RWPE2 (cell line): Measurements from ENCODE around the gene DIO1.
A peak's percentile ranks its signal among the peaks of the same experiment; 100 is the strongest.
"Not testable (repeated sequence)": the region's sequence is repeated elsewhere in the genome, so short reads cannot be mapped to it uniquely, and the experiment has no call there.

ENCODE experiments used
- ATAC-seq: fragments of 200-7000 bp; cut with Tn5 transposase; 3 replicates; pipeline ENCODE4 v1.9.1; 2021; ENCODE audit warnings: low read depth
- DNase-seq: peaks from one replicate; pipeline ENCODE4 v3.0.0-alpha.2; 2020; ENCODE audit warnings: low spot score
- H3K27ac ChIP-seq: fragments of 450-650 bp; 2 replicates; pipeline ENCODE4 v1.5.1; 2017; ENCODE audit warnings: mild to moderate bottlenecking; ENCODE audit not compliant: poor library complexity, severe bottlenecking
- H3K27me3 ChIP-seq: fragments of 250-450 bp; sonication (Bioruptor Pico); 2 replicates; pipeline ENCODE4 v1.5.1; 2021; ENCODE audit warnings: mild to moderate bottlenecking, moderate library complexity; ENCODE audit not compliant: insufficient read depth, poor library complexity, severe bottlenecking
- H3K36me3 ChIP-seq: fragments of 250-450 bp; sonication (Bioruptor Pico); 2 replicates; pipeline ENCODE4 v1.5.1; 2020; ENCODE audit warnings: low read depth, mild to moderate bottlenecking, moderate library complexity
- H3K4me1 ChIP-seq: fragments of 250-450 bp; sonication (Bioruptor Pico); 2 replicates; pipeline ENCODE4 v1.5.1; 2021; ENCODE audit warnings: mild to moderate bottlenecking, moderate library complexity; ENCODE audit not compliant: insufficient read depth, poor library complexity, severe bottlenecking
- H3K4me3 ChIP-seq: fragments of 250-450 bp; sonication (Bioruptor Pico); 2 replicates; pipeline ENCODE4 v1.5.1; 2021; ENCODE audit warnings: mild to moderate bottlenecking, moderate library complexity; ENCODE audit not compliant: severe bottlenecking
- H3K9me3 ChIP-seq: fragments of 250-450 bp; sonication (Bioruptor Pico); 2 replicates; pipeline ENCODE4 v1.5.1; 2021; ENCODE audit warnings: mild to moderate bottlenecking, moderate library complexity; ENCODE audit not compliant: severe bottlenecking
- TF ChIP-seq, protein P1 (sequence below): fragments of 450-650 bp; IDR thresholded peaks from one replicate; pipeline ENCODE4 v1.5.1; 2017; ENCODE audit warnings: mild to moderate bottlenecking, moderate library complexity; ENCODE audit not compliant: poor library complexity, severe bottlenecking

DIO1 gene

DNA sequence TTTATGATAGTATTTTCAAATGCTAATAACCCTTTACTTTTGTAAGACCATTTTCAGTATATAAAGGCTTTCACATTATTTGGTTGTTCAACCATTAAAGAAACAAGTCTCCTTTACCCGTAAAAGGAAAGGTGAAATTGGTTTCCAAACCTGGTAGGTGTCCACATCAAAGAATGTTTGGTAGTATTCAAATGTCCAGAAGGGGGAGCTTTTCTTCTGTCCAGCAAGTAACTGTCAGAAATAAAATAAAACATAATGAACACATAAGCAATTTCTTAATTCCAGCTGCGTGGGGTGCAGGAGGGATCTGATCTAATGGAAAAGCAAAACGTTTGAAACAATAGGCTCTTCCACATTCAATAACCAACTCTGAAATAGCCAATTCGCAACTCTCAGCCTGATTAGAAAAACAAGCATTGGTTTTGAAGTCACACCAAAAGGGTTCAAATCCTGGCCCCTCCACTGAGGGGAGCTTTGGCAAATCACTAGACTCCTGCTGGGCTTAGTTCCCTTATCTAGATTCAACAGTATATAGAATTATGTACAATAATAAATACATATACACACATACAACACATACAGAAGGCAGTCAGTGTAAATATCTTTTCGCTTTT is 15.4 kb upstream of the DIO1 start:
- no peaks in the 10 kb centered on the region for H3K4me1 ChIP-seq
- DNase-seq, result no peak
- no peaks in the 10 kb centered on the region for H3K9me3 ChIP-seq
- H3K36me3 ChIP-seq, result peaks cover 31% of the 10 kb centered on the region
- TF ChIP-seq, protein P1, sequence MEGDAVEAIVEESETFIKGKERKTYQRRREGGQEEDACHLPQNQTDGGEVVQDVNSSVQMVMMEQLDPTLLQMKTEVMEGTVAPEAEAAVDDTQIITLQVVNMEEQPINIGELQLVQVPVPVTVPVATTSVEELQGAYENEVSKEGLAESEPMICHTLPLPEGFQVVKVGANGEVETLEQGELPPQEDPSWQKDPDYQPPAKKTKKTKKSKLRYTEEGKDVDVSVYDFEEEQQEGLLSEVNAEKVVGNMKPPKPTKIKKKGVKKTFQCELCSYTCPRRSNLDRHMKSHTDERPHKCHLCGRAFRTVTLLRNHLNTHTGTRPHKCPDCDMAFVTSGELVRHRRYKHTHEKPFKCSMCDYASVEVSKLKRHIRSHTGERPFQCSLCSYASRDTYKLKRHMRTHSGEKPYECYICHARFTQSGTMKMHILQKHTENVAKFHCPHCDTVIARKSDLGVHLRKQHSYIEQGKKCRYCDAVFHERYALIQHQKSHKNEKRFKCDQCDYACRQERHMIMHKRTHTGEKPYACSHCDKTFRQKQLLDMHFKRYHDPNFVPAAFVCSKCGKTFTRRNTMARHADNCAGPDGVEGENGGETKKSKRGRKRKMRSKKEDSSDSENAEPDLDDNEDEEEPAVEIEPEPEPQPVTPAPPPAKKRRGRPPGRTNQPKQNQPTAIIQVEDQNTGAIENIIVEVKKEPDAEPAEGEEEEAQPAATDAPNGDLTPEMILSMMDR, result peak; percentile 90
- ATAC-seq, result no peak
- H3K4me3 ChIP-seq, result no peak overlapping the region
- no peak overlapping the region for H3K27ac ChIP-seq
- no peaks in the 10 kb centered on the region for H3K27me3 ChIP-seq

DNA sequence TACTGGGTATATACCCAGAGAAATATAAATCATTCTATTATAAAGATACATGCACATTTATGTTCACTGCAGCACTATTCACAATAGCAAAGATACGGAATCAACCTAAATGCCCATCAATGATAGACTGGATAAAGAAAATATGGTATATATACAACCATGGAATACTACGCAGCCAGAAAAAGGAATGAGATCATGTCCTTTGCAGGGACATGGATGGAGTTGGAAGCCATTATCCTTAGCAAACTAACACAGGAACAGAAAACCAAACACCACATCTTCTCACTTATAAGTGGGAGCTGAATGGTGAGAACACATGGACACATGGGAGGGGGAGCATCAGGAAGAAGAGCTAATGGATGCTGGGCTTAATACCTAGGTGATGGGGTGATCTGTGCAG is 12.1 kb upstream of the DIO1 start:
- H3K9me3 ChIP-seq, DNase-seq, H3K27me3 ChIP-seq, H3K4me3 ChIP-seq, H3K27ac ChIP-seq, H3K4me1 ChIP-seq, ATAC-seq: not testable (repeated sequence)
- peaks cover 25% of the 10 kb centered on the region for H3K36me3 ChIP-seq

DNA sequence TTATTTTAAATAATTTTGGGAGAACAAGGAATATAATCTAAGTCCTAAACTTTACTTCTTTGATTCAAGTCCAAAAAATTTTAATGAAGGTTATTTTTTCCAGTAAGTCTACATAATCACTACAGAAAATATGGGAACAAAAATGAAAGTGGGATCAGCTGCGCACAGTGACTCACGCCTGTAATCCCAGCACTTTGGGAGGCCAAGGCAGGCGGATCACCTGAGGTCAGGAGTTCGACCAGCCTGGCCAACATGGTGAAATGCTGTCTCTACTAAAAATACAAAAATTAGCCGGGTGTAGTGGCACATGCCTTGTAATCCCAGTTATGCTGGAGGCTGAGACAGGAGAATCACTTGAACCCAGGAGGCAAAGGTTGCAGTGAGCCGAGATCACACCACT is 10.4 kb upstream of the DIO1 start:
- not testable (repeated sequence) for H3K4me3 ChIP-seq, DNase-seq, H3K27me3 ChIP-seq, ATAC-seq, H3K27ac ChIP-seq, H3K36me3 ChIP-seq, H3K9me3 ChIP-seq, H3K4me1 ChIP-seq

DNA sequence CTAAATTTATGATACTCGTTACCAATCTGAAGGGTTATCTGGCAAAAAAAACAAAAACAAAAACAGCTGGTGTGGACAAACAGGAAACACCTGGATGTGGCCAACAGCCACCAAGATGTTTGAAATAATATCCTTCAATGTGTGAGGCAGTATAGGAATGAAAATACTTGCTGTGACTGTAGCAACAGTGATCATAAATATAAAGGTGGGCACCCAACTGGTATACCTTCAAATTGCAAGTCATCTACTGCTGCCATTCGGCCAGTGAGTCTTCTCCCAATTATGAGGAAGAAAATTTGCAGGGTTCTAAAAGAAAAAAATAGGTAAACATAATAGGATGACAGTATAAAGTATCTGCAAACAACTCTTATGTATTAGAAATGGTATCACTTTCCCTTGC is 5.3 kb upstream of the DIO1 start:
- H3K9me3 ChIP-seq, result no peaks in the 10 kb centered on the region
- no peak overlapping the region for H3K27ac ChIP-seq
- DNase-seq, result no peak
- H3K36me3 ChIP-seq, result no peaks in the 10 kb centered on the region
- no peak for ATAC-seq
- TF ChIP-seq, protein P1, result no peak
- no peaks in the 10 kb centered on the region for H3K27me3 ChIP-seq
- H3K4me1 ChIP-seq, result peaks cover 4% of the 10 kb centered on the region
- no peak overlapping the region for H3K4me3 ChIP-seq

DNA sequence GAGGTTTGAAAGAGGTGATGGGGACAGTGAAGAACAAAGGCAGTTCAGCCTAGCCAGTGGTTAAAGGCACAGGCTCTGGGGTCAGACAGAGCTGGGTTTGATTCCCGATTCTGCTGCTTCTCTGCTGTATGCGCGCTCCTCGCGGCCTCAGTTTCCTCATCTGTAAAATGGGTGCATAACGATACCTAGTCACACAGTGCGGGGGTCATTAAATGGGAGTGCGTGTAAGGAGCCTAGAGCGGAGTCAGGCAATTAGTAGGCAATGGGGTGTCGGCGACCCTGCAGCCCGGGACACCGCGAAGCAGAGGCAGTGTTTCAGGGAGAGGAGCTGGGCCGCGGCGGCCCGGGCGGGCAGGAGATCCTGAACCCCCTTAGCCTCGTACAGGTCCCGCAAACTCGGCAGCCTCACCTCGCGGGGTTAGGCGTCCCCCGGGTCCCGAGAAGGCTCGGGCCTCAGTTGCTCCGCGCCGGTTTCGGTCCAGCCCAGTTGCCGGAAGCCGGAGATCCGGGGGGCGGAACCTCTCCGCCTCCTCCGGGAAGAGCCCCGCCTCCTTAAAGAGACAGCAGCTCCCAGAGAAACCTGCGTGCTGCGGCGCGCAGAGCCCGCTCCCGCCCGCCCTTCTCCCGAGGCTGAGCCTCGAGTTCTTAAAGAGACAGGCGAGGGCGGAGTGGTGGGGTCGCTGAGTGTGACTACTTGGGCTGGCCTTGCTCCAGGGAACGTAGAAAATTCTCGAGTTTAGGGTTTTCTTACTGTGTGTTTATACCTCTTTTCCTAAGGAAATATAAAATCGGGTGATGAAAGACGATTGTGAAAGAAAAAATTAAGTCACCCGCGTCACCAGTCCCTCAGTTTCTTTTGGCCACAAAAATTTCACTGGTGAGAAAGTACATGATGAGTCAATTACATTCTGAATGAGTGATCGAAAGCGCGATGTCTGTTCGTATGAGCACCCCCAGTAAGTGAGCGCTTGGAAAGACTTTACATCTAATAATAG is 4.4 kb upstream of the DIO1 start, which contains the start of gene YIPF1:
Gene YIPF1, minus strand, starts transcription at position 494 of the 995 bp plus-strand sequence. CDS start 860 bp downstream, outside the sequence.
- no peaks in the 10 kb centered on the region for H3K36me3 ChIP-seq
- DNase-seq (peak; percentile 87), ATAC-seq (peak; percentile 98)
- no peaks in the 10 kb centered on the region for H3K27me3 ChIP-seq
- peak within 1 kb of the TSS; percentile 79 for H3K4me3 ChIP-seq
- no peaks in the 10 kb centered on the region for H3K9me3 ChIP-seq
- peaks cover 4% of the 10 kb centered on the region for H3K4me1 ChIP-seq
- TF ChIP-seq, protein P1, result no peak
- H3K27ac ChIP-seq, result peak within 1 kb of the TSS; percentile 56
